Body of pancreas (tissue), 4 donors: ENCODE data around the gene NELFA. TPM values are rescaled to one million over a fixed set of nuclear protein-coding genes. Genes with fewer than 3 reads are reported as not detected.

Source experiments
- ATAC-seq: fragments of 150-250 bp; one replicate; pipeline ENCODE4 v1.9.1; 2016
- DNase-seq, 4 donors: peaks; one replicate each; pipeline ENCODE4 v3.0.0-alpha.2; 2019
- H3K27ac ChIP-seq, 4 donors: fragments of 200-600 bp; sonication (generic); 1 replicate in 3 of 4; 2 replicates in 1 of 4; pipeline versions ENCODE4 v1.5.1 to v1.6.1; 2016 to 2019; ENCODE audit warnings: mild to moderate bottlenecking in 1 of 4, mixed read lengths in 1 of 4, moderate library complexity in 1 of 4
- H3K27me3 ChIP-seq, 2 donors: fragments of 200-600 bp; sonication (generic); one replicate each; pipeline ENCODE4 v1.6.0; 2016; ENCODE audit warnings: mild to moderate bottlenecking in 1 of 2
- H3K36me3 ChIP-seq, 2 donors: fragments of 200-600 bp; sonication (generic); replicated peaks in 1 of 2; 2 replicates each; pipeline ENCODE4 v1.5.1; 2016; ENCODE audit warnings: low read depth in 2 of 2; ENCODE audit not compliant: insufficient read depth in 1 of 2
- H3K4me1 ChIP-seq: fragments of 200-600 bp; sonication (generic); one replicate; pipeline ENCODE4 v1.6.0; 2016
- H3K4me3 ChIP-seq, 2 donors: fragments of 200-600 bp; sonication (generic); 1 replicate in 1 of 2; 2 replicates in 1 of 2; pipeline ENCODE4 v1.5.1; 2016 to 2019
- H3K9me3 ChIP-seq, 3 donors: fragments of 200-600 bp; sonication (generic); 1 replicate in 2 of 3; 2 replicates in 1 of 3; pipeline ENCODE4 v1.5.1; 2016
- CTCF ChIP-seq, 7 experiments: fragments of 450-650 bp in 4 of 7; fragments of 200-600 bp in 3 of 7; sonication (generic) in 3 of 7; IDR thresholded peaks; one replicate each; pipeline ENCODE4 v1.5.1; 2016 to 2019; ENCODE audit warnings: antibody characterized with exemption in 7 of 7
- POLR2A ChIP-seq, 3 donors: fragments of 450-650 bp; IDR thresholded peaks; one replicate each; pipeline ENCODE4 v1.6.1; 2016; ENCODE audit warnings: antibody characterized with exemption in 3 of 3, mild to moderate bottlenecking in 2 of 3
- WGBS, 2 donors: methylation state at CpG; one replicate each; pipeline ENCODE4 v1.1.5; 2017; 5-methylcytosine and 5-hydroxymethylcytosine counted together
- intact Hi-C: fragments of 100-400 bp; cut with DNase I; formaldehyde crosslinking; loops from one replicate; pipeline ENCODE4 v1.15.1; 2023
- total RNA-seq, 2 donors: library from RNA; depleted of rRNA; stranded (reverse); fragments of >200 nt; gene quantifications; one replicate each; pipeline ENCODE4 v1.1.0, GENCODE V29; 2016

NELFA gene
- total RNA-seq, 2 donors from 2014 or later, result 19.7 to 74.5 TPM

- H3K36me3 ChIP-seq, result peaks cover 0 to 1% of the 10 kb centered on the region in 2 donors
- no peak overlapping the region for H3K27ac ChIP-seq
Measured at GRCh38 chr4:1967512-1968149, 41.1 kb downstream of the NELFA start.

GRCh38 chr4:1964971-1965370 is 43.8 kb downstream of the NELFA start:
- H3K27me3 ChIP-seq, result no peaks in the 10 kb centered on the region
- H3K27ac ChIP-seq, result no peak overlapping the region
- H3K9me3 ChIP-seq, result no peaks in the 10 kb centered on the region
- peaks cover 0 to 3% of the 10 kb centered on the region in 2 donors for H3K36me3 ChIP-seq
- H3K4me1 ChIP-seq, result peaks cover 17% of the 10 kb centered on the region
- DNase-seq (no peak), ATAC-seq (no peak)
- WGBS, 2 donors, result 100% methylated on average over 1 of the region's 1 CpG
- intact Hi-C loops, result no loop called here
- H3K4me3 ChIP-seq, result no peak overlapping the region
- TF ChIP-seq CTCF (IDR thresholded peaks at IDR 0.05), result no peak
- no peak for TF ChIP-seq POLR2A (IDR thresholded peaks at IDR 0.05)

More at GRCh38 chr4:1967512-1968149, 41.1 kb downstream of the NELFA start:
- DNase-seq, result no peak
- H3K4me1 ChIP-seq, result peaks cover 6% of the 10 kb centered on the region
- no peak overlapping the region for H3K4me3 ChIP-seq
- TF ChIP-seq POLR2A (IDR thresholded peaks at IDR 0.05) (no peak), CTCF (IDR thresholded peaks at IDR 0.05) (no peak)
- no peak for ATAC-seq
- no peaks in the 10 kb centered on the region for H3K27me3 ChIP-seq
- no peaks in the 10 kb centered on the region for H3K9me3 ChIP-seq
- WGBS, 2 donors, result 84 to 88% methylated on average over 5 of the region's 5 CpGs
- intact Hi-C loops, result no loop called here

- peaks cover 0 to 3% of the 10 kb centered on the region in 2 donors for H3K36me3 ChIP-seq
- H3K27me3 ChIP-seq, result no peaks in the 10 kb centered on the region
- H3K4me1 ChIP-seq, result peaks cover 17% of the 10 kb centered on the region
- ATAC-seq, result no peak
- intact Hi-C loops, result no loop called here
- 35 to 43% methylated on average over 6 of the region's 6 CpGs for WGBS, 2 donors
- no peak overlapping the region for H3K4me3 ChIP-seq
- H3K9me3 ChIP-seq, result no peaks in the 10 kb centered on the region
- TF ChIP-seq CTCF (IDR thresholded peaks at IDR 0.05), result no peak
- DNase-seq, result no peak
- H3K27ac ChIP-seq, result no peak overlapping the region
Measured at GRCh38 chr4:1964443-1964842, 44.3 kb downstream of the NELFA start.

GRCh38 chr4:1962980-1963379 is 45.8 kb downstream of the NELFA start:
- Histone ChIP-seq H3K27ac (no peak overlapping the region), H3K4me3 (no peak overlapping the region), H3K27me3 (no peaks in the 10 kb centered on the region), H3K36me3 (peaks cover 0 to 5% of the 10 kb centered on the region in 2 donors), H3K4me1 (peaks cover 17% of the 10 kb centered on the region), H3K9me3 (no peaks in the 10 kb centered on the region)
- no peak for TF ChIP-seq CTCF (IDR thresholded peaks at IDR 0.05)
- TF ChIP-seq POLR2A (IDR thresholded peaks at IDR 0.05), result no peak
- ATAC-seq (no peak), DNase-seq (no peak)
- intact Hi-C loops, result no loop called here
- 92 to 94% methylated on average over 4 of the region's 4 CpGs for WGBS, 2 donors

GRCh38 chr4:1961563-1961962 is 47.2 kb downstream of the NELFA start:
- ATAC-seq (no peak), DNase-seq (no peak)
- Histone ChIP-seq H3K9me3 (no peaks in the 10 kb centered on the region), H3K27ac (no peak overlapping the region), H3K4me1 (peaks cover 17% of the 10 kb centered on the region), H3K36me3 (peaks cover 0 to 7% of the 10 kb centered on the region in 2 donors), H3K4me3 (no peak overlapping the region), H3K27me3 (no peaks in the 10 kb centered on the region)
- TF ChIP-seq POLR2A (IDR thresholded peaks at IDR 0.05) (no peak), CTCF (IDR thresholded peaks at IDR 0.05) (no peak)
- WGBS, 2 donors, result 82 to 88% methylated on average over 4 of the region's 4 CpGs
- intact Hi-C loops, result no loop called here
